Thoracic aorta (tissue), 2 donors: ENCODE results near the gene HILPDA. TPM values are rescaled to one million over a fixed set of nuclear protein-coding genes. Genes with fewer than 3 reads are reported as not detected.
"Not testable (repeated sequence)": the region's sequence is repeated elsewhere in the genome, so short reads cannot be mapped to it uniquely, and the experiment has no call there.

ENCODE experiments used
- ATAC-seq: fragments of 150-250 bp; one replicate; pipeline ENCODE4 v1.8.0; 2017; ENCODE audit warnings: low read depth; ENCODE audit not compliant: insufficient number of reproducible peaks, low FRiP score
- DNase-seq: peaks from one replicate; pipeline ENCODE4 v3.0.0-alpha.2; 2020; ENCODE audit warnings: low spot score
- H3K27ac ChIP-seq, 2 donors: fragments of 200-600 bp; sonication (generic); 1 replicate in 1 of 2; 2 replicates in 1 of 2; pipeline ENCODE4 v1.5.1; 2016; ENCODE audit warnings: mild to moderate bottlenecking in 2 of 2, moderate library complexity in 2 of 2
- H3K27me3 ChIP-seq: fragments of 200-600 bp; sonication (generic); replicated peaks from 2 replicates; pipeline ENCODE4 v1.6.0; 2016; ENCODE audit warnings: mild to moderate bottlenecking; ENCODE audit not compliant: insufficient read depth
- H3K36me3 ChIP-seq: fragments of 200-600 bp; sonication (generic); one replicate; pipeline ENCODE4 v1.5.1; 2016
- H3K4me1 ChIP-seq, 2 donors: fragments of 200-600 bp; sonication (generic); 1 replicate in 1 of 2; 2 replicates in 1 of 2; pipeline versions ENCODE4 v1.5.1 to v1.6.0; 2016; ENCODE audit warnings: low read depth in 2 of 2, mild to moderate bottlenecking in 1 of 2; ENCODE audit not compliant: control insufficient read depth in 1 of 2
- H3K4me3 ChIP-seq: fragments of 200-600 bp; sonication (generic); 2 replicates; pipeline ENCODE4 v1.5.1; 2016; ENCODE audit warnings: mild to moderate bottlenecking
- H3K9me3 ChIP-seq: fragments of 200-600 bp; sonication (generic); 2 replicates; pipeline ENCODE4 v1.5.1; 2016
- total RNA-seq, 2 donors: library from RNA; depleted of rRNA; stranded (reverse); fragments of >200 nt; gene quantifications; one replicate each; pipeline versions ENCODE4 v1.1.0 to v1.2.3, GENCODE V29; 2016
- TF ChIP-seq, protein P1 (sequence below): fragments of 200-600 bp; sonication (generic); IDR thresholded peaks from one replicate; pipeline ENCODE4 v1.5.1; 2019; ENCODE audit warnings: antibody characterized with exemption

Gene HILPDA
- total RNA-seq, 2 donors from 2014 or later = 9.3 to 19.8 TPM

DNA sequence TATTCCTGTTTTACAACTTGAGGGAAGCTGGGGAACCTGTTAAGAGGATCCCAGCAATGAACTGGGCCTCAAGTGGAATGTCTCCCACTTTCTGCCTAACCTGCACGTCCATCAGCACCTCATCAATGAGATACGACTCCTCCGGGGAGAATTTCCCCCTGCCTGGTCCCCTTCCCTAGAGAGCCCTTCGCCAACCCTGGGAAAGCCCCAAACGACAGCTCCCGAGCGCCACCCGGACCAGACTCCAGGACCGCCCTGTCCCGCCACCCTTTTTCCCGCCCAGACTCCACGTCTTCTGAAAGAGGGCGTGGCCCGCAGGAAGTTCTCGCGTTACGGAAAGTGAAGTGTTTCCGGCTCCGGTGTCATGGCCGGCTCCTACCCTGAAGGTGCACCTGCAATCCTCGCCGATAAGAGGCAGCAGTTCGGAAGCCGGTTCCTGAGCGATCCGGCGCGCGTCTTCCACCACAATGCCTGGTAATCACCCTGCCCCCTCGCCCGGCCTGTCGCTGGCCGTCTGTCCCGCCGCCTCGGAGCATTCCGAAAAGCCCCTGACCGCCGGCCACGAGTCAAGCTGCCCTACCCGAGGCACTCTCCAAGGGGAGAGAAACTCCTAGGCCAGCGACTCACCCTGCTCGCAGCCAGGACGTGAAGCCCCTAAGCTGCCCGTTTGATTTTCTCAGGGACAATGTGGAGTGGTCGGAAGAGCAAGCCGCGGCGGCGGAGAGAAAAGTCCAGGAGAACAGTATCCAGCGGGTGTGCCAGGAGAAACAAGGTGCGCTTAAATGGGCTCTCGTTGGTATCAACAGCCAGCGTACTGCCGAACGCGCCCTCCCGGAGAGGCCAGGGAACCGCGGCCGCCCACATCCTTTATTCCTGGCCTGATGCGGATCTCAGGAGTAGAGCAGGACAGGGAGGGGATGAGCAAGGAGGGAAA lies 21.0 kb downstream of the HILPDA start, which contains the start of gene METTL2B:
METTL2B (plus strand) TSS at position 347 of the 934 bp plus-strand sequence; CDS start at position 365, 18 bp downstream.
- H3K27me3 ChIP-seq, H3K36me3 ChIP-seq, H3K9me3 ChIP-seq: not testable (repeated sequence)
- H3K27ac ChIP-seq = peak within 1 kb of the TSS; percentile 81 to 83
- TF ChIP-seq, protein P1, sequence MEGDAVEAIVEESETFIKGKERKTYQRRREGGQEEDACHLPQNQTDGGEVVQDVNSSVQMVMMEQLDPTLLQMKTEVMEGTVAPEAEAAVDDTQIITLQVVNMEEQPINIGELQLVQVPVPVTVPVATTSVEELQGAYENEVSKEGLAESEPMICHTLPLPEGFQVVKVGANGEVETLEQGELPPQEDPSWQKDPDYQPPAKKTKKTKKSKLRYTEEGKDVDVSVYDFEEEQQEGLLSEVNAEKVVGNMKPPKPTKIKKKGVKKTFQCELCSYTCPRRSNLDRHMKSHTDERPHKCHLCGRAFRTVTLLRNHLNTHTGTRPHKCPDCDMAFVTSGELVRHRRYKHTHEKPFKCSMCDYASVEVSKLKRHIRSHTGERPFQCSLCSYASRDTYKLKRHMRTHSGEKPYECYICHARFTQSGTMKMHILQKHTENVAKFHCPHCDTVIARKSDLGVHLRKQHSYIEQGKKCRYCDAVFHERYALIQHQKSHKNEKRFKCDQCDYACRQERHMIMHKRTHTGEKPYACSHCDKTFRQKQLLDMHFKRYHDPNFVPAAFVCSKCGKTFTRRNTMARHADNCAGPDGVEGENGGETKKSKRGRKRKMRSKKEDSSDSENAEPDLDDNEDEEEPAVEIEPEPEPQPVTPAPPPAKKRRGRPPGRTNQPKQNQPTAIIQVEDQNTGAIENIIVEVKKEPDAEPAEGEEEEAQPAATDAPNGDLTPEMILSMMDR = peak; percentile 52
- DNase-seq = peak; percentile 59
- peaks cover 11 to 12% of the 10 kb centered on the region in 2 donors for H3K4me1 ChIP-seq
- ATAC-seq = peak; percentile 95
- peak within 1 kb of the TSS; percentile 96 for H3K4me3 ChIP-seq

GRCh38 chr7:128477336-128477690 lies 21.6 kb downstream of the HILPDA start:
- H3K27ac ChIP-seq = peak overlapping the region; percentile 81 to 83
- H3K36me3 ChIP-seq, DNase-seq, ATAC-seq, H3K9me3 ChIP-seq, H3K27me3 ChIP-seq: not testable (repeated sequence)
- peak overlapping the region; percentile 96 for H3K4me3 ChIP-seq
- H3K4me1 ChIP-seq = peaks cover 11 to 12% of the 10 kb centered on the region in 2 donors

- H3K36me3 ChIP-seq, ATAC-seq, H3K4me3 ChIP-seq, H3K27ac ChIP-seq, DNase-seq, H3K27me3 ChIP-seq, H3K9me3 ChIP-seq: not testable (repeated sequence)
- H3K4me1 ChIP-seq = peaks cover 11 to 12% of the 10 kb centered on the region in 2 donors
Observed at GRCh38 chr7:128479082-128479481, 23.4 kb downstream of the HILPDA start.

DNA sequence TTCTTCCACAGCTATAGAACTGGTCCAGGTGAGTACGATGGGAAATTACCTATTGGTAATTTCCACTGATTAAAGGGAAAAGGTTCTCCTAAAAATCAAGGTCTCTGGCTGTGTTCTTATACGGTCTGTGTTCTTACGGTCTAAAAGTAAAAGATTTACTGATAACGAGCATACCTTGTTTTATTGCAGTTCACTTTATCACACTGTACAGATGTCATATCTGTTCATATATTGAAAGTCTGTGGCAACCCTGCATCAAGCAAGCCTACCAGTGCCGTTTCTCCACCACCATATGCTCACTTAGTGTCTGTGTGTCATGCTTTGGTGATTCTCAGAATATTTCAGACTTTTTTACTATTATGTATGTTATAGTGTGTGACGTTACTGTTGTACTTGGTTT lies 32.5 kb downstream of the HILPDA start:
- H3K27ac ChIP-seq, ATAC-seq, H3K4me3 ChIP-seq, DNase-seq, H3K36me3 ChIP-seq, H3K9me3 ChIP-seq, H3K4me1 ChIP-seq, H3K27me3 ChIP-seq: not testable (repeated sequence)

DNA sequence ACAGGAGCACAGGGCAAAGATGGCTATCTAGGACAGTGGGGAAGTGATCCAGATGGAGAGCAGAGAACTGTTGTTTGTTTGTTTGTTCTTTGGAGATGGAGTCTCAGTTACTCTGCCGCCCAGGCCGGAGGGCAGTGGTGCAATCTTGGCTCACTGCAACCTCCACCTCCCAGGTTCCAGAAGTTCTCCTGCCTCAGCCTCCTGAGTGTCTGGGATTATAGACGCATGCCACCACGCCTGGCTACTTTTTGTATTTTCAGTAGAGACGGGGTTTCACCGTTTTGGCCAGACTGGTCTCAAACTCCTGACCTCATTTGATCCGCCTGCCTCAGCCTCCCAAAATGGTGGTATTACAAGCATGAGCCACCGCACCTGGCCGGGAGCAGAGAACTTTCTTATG lies 41.7 kb downstream of the HILPDA start:
- no peak for ATAC-seq
- Histone ChIP-seq H3K36me3 (peaks cover 48% of the 10 kb centered on the region), H3K9me3 (no peaks in the 10 kb centered on the region), H3K4me1 (no peaks in the 10 kb centered on the region), H3K27me3 (no peaks in the 10 kb centered on the region), H3K27ac (no peak overlapping the region), H3K4me3 (no peak overlapping the region)
- DNase-seq = no peak
- TF ChIP-seq, protein P1 = no peak

GRCh38 chr7:128505416-128505815 lies 49.7 kb downstream of the HILPDA start:
- not testable (repeated sequence) for H3K4me3 ChIP-seq, DNase-seq, H3K27me3 ChIP-seq, ATAC-seq, H3K9me3 ChIP-seq, H3K4me1 ChIP-seq, H3K27ac ChIP-seq, H3K36me3 ChIP-seq

GRCh38 chr7:128506819-128507218 lies 51.1 kb downstream of the HILPDA start:
- not testable (repeated sequence) for H3K27me3 ChIP-seq, DNase-seq, H3K9me3 ChIP-seq, H3K4me3 ChIP-seq, H3K4me1 ChIP-seq, H3K36me3 ChIP-seq, H3K27ac ChIP-seq, ATAC-seq

GRCh38 chr7:128507321-128507993 lies 51.8 kb downstream of the HILPDA start:
- H3K27ac ChIP-seq, H3K9me3 ChIP-seq, DNase-seq, H3K36me3 ChIP-seq, H3K27me3 ChIP-seq, H3K4me1 ChIP-seq, ATAC-seq, H3K4me3 ChIP-seq: not testable (repeated sequence)
